Skeletal muscle cell (primary cell): ENCODE results near the gene HSCB.
"Not testable (repeated sequence)": the region's sequence is repeated elsewhere in the genome, so short reads cannot be mapped to it uniquely, and the experiment has no call there.

ENCODE experiments used
- DNase-seq: peaks from one replicate; pipeline ENCODE4 v3.0.0-alpha.2; 2010; ENCODE audit warnings: low read depth
- H3K4me3 ChIP-seq: 2 replicates; pipeline ENCODE4 v1.5.1; 2011; ENCODE audit warnings: low read depth, mild to moderate bottlenecking, control low read depth, low read length, moderate library complexity

Gene HSCB

GRCh38 chr22:28805426-28805825 lies 63.6 kb downstream of the HSCB start:
- not testable (repeated sequence) for DNase-seq, H3K4me3 ChIP-seq
